Measurements from ENCODE around the gene MYH11.
"Not testable (repeated sequence)": the region's sequence is repeated elsewhere in the genome, so short reads cannot be mapped to it uniquely, and the experiment has no call there.

The MYH11 gene

GRCh38 chr16:15694499-15694898 is 162.3 kb downstream of the MYH11 start:
- in situ Hi-C loops (cut with HindIII; ENCODE audit: low pct_ligation_motif_present, low sequenced_read_pairs): no loop called here
- no peak for DNase-seq

GRCh38 chr16:15692508-15692907 is 164.3 kb downstream of the MYH11 start:
- H3K36me3 ChIP-seq (replicated peaks): peaks cover 54% of the 10 kb centered on the region
- DNase-seq; H3K27me3 ChIP-seq (replicated peaks); H3K27ac ChIP-seq; H3K4me3 ChIP-seq (ENCODE audit: low read depth, low read length); in situ Hi-C loops (cut with HindIII; ENCODE audit: low pct_ligation_motif_present, low sequenced_read_pairs): not testable (repeated sequence)

More at GRCh38 chr16:15694499-15694898, 162.3 kb downstream of the MYH11 start:
- Histone ChIP-seq H3K36me3 (replicated peaks) (peaks cover 66% of the 10 kb centered on the region), H3K27ac (no peak overlapping the region), H3K4me3 (ENCODE audit: low read depth, low read length) (no peak overlapping the region), H3K27me3 (replicated peaks) (no peaks in the 10 kb centered on the region)
- no peak for TF ChIP-seq CTCF (IDR thresholded peaks at IDR 0.05; ENCODE audit: low read depth, low read length, missing control alignments)

GRCh38 chr16:15691046-15691445 is 165.8 kb downstream of the MYH11 start:
- TF ChIP-seq CTCF (IDR thresholded peaks at IDR 0.05; ENCODE audit: low read depth, low read length, missing control alignments): no peak
- no peak for DNase-seq
- peaks cover 47% of the 10 kb centered on the region for H3K36me3 ChIP-seq (replicated peaks)

GRCh38 chr16:15690296-15690695 is 166.5 kb downstream of the MYH11 start:
- H3K27me3 ChIP-seq (replicated peaks): no peaks in the 10 kb centered on the region
- DNase-seq: peak; percentile 65
- H3K27ac ChIP-seq: peak overlapping the region; percentile 22
- in situ Hi-C loops (cut with HindIII; ENCODE audit: low pct_ligation_motif_present, low sequenced_read_pairs): no loop called here
- no peak overlapping the region for H3K4me3 ChIP-seq (ENCODE audit: low read depth, low read length)
- H3K36me3 ChIP-seq (replicated peaks): peaks cover 44% of the 10 kb centered on the region
- no peak for TF ChIP-seq CTCF (IDR thresholded peaks at IDR 0.05; ENCODE audit: low read depth, low read length, missing control alignments)

More at GRCh38 chr16:15691046-15691445, 165.8 kb downstream of the MYH11 start:
- in situ Hi-C loops (cut with HindIII; ENCODE audit: low pct_ligation_motif_present, low sequenced_read_pairs): no loop called here
- H3K27ac ChIP-seq: no peak overlapping the region
- H3K27me3 ChIP-seq (replicated peaks): no peaks in the 10 kb centered on the region
- H3K4me3 ChIP-seq (ENCODE audit: low read depth, low read length): no peak overlapping the region

GRCh38 chr16:15689290-15689689 is 167.5 kb downstream of the MYH11 start:
- in situ Hi-C loops (cut with HindIII; ENCODE audit: low pct_ligation_motif_present, low sequenced_read_pairs): no loop called here
- H3K4me3 ChIP-seq (ENCODE audit: low read depth, low read length): no peak overlapping the region
- TF ChIP-seq CTCF (IDR thresholded peaks at IDR 0.05; ENCODE audit: low read depth, low read length, missing control alignments): no peak
- H3K27me3 ChIP-seq (replicated peaks): no peaks in the 10 kb centered on the region
- peak; percentile 24 for DNase-seq
- H3K27ac ChIP-seq: no peak overlapping the region
- H3K36me3 ChIP-seq (replicated peaks): peaks cover 37% of the 10 kb centered on the region

GRCh38 chr16:15686287-15686686 is 170.5 kb downstream of the MYH11 start:
- Histone ChIP-seq H3K27ac (no peak overlapping the region), H3K27me3 (replicated peaks) (no peaks in the 10 kb centered on the region), H3K36me3 (replicated peaks) (peaks cover 18% of the 10 kb centered on the region), H3K4me3 (ENCODE audit: low read depth, low read length) (no peak overlapping the region)
- DNase-seq: no peak
- no peak for TF ChIP-seq CTCF (IDR thresholded peaks at IDR 0.05; ENCODE audit: low read depth, low read length, missing control alignments)
- in situ Hi-C loops (cut with HindIII; ENCODE audit: low pct_ligation_motif_present, low sequenced_read_pairs): no loop called here
